GM19035 (cell line): Measurements from ENCODE around the gene ZBTB44.
"Not testable (repeated sequence)": the region's sequence is repeated elsewhere in the genome, so short reads cannot be mapped to it uniquely, and the experiment has no call there.

Source experiments
- ATAC-seq: cut with Tn5 transposase; IDR thresholded peaks from one replicate; pipeline ENCODE4 v1.9.1; 2021; ENCODE audit not compliant: unreplicated experiment

Gene ZBTB44

GRCh38 chr11:130249929-130250328, 64.8 kb downstream of the ZBTB44 start:
- ATAC-seq: not testable (repeated sequence)

- no peak for ATAC-seq
Measured at GRCh38 chr11:130249371-130249770, 65.3 kb downstream of the ZBTB44 start.

DNA sequence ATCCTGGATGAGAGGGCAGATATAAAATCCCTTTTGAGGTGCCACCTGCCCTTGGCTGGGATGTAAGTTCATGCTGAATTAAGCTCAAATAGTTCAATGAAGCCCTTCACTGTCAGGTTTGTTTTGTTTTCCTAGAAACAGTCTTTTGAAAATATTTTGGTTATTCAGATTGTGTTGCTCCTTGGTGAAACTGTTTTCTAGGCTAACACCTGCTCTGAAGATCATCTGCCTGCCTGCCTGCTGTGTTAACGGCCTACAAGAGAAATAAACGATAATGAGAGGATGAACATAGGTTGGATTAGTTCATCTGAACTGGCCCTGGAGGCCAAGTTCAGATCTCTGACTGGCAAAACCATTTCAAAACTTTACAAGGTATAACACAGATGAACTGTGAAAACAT, 67.4 kb downstream of the ZBTB44 start:
- no peak for ATAC-seq

GRCh38 chr11:130246738-130247137, 68.0 kb downstream of the ZBTB44 start:
- ATAC-seq: no peak

GRCh38 chr11:130246270-130246669, 68.4 kb downstream of the ZBTB44 start:
- no peak for ATAC-seq

GRCh38 chr11:130245375-130245774, 69.3 kb downstream of the ZBTB44 start:
- ATAC-seq: not testable (repeated sequence)

- ATAC-seq: no peak
Measured at GRCh38 chr11:130244848-130245247, 69.9 kb downstream of the ZBTB44 start.

DNA sequence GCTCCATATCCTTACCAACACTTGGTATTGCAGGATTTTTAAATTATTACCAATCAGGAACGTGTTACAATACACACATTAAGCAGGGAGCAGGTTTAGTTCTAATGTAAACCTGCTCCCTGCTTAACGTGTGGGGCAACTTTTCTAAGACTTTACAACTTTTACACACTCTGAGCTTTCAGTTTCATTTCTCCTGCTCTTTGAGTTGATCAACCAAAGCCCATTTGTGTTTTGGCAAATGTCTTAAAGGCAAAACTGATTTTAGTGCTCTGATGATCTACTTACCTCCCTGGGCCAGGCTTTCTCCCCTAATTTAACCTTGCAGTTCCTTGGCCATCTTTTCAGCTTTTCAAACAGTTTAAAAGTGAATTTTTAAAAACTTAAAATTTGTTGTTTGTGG, 70.9 kb downstream of the ZBTB44 start:
- ATAC-seq: no peak

- no peak for ATAC-seq
Measured at GRCh38 chr11:130241713-130242112, 73.0 kb downstream of the ZBTB44 start.

GRCh38 chr11:130237282-130238006, 77.3 kb downstream of the ZBTB44 start:
- ATAC-seq: no peak

DNA sequence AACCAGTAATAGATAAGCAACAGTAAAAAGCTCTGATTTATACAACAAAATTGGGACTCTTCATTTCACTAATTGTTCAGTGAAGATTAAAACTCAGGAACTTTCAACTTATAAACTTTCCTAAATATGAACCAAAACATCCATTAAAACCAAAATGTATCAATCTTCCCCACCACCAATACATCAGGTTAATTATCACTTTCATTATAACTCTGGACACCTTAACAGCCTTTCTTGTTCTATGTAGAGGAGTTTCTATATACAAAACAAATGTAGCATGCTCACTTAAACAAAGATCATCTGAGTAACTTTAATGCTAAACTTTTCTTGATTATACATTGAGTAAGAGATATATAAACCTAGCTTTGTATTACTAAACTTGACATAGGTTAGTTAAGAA, 80.4 kb downstream of the ZBTB44 start:
- no peak for ATAC-seq

DNA sequence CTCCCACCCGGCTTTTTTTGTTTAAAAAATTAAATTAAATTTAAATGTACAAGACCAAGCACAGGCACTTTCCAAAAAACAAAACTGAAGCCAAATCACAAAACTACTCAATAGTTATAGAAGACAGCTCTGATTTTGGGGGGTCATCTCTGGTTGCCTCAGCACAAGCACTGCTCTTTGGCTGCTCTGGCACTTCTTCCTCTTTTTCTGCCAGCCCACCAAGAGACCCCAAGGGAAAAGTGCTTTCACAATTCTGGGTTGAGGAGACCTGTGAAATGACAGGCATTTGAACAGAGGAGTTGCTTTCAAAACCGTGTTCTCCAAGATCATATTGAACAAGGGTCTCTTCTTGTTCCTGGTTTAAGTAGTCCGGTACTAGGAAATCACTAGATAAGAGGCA, 80.8 kb downstream of the ZBTB44 start:
- ATAC-seq: not testable (repeated sequence)

DNA sequence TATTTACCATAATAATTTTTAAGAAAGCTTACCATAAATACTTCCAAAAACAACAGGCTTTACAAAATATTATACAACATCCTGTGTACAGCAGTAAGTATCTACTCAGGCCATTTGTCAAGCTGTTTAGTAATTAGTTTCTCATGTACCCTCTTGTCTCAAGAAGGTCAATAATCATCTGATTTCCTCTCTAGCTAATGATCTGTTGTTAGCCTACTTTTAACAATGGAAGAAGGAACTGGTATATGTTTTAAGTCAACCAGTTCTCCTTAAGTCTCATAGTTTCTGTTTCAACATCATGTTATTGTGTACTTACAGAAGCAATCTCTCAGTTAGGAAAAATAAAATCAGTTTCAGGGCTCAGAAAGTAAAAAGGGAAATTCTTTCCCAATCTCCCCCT, 81.2 kb downstream of the ZBTB44 start:
- not testable (repeated sequence) for ATAC-seq

- no peak for ATAC-seq
Measured at GRCh38 chr11:130227373-130227772, 87.3 kb downstream of the ZBTB44 start.

DNA sequence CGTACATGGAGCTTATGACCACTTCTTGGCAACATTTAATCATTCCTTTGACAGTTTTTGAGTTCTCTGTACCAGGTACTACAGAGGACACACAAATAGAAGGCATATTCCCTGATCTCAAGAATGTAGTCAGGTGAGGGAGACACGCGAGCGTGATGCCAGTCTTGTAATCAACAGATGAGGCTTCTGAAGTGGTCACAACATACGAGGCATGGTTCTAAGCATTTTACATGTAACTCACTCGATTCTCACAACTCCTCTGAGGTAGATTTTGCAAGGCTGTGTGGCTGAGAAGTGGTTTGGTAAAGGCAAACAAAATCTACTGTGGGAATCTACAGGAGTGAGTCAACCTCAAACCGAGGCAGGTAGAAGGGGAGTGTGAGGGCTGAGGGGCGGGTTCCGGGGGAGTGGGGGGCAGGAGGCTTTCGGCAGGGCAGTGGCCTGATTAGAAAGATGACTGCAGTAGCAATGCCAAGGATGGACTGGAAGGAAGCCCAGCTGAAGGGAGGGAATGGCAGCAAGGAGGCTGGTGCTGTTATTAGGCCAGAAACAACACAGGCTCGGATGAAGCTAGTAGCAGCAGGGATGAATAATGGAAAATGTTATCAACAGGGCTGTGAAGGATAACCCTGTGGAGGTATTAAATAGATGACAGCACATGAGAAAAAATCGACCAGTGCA, 91.3 kb downstream of the ZBTB44 start:
- no peak for ATAC-seq

DNA sequence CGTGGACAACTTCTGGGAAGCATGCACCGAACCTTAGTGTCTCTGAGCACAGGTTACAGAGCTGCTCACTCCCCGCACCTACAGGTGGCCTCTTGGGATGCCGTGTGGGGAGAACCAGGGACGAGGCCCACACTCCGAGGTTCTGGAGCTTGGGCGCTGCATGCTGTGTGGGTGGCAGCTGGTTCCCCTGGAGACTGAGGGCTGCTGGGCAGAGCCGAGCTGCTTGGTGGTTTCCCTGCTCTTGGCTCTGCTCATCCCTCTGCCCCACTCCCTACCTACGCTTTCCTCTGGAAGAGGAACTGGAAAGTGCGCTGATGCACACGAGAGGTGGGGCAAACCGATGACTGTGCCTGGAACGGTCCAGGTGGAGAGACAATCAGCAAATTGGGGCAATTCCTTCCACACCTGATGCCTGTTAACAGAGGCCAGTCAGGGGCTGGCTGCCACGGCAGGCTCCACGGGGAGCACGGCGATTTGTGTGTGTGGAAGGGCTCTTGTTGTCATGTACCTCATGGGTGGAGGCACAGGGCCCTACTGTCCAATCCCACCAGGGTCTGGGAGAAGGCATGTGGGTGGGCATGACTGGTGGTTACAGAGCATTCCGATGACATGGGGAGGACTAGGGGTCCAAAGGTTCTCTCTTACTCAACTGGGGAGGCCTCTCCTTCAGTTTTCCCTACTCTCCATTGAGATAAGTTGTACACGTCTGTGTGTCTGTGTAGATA, 94.2 kb downstream of the ZBTB44 start:
- no peak for ATAC-seq

- no peak for ATAC-seq
Measured at GRCh38 chr11:130219148-130219547, 95.6 kb downstream of the ZBTB44 start.

DNA sequence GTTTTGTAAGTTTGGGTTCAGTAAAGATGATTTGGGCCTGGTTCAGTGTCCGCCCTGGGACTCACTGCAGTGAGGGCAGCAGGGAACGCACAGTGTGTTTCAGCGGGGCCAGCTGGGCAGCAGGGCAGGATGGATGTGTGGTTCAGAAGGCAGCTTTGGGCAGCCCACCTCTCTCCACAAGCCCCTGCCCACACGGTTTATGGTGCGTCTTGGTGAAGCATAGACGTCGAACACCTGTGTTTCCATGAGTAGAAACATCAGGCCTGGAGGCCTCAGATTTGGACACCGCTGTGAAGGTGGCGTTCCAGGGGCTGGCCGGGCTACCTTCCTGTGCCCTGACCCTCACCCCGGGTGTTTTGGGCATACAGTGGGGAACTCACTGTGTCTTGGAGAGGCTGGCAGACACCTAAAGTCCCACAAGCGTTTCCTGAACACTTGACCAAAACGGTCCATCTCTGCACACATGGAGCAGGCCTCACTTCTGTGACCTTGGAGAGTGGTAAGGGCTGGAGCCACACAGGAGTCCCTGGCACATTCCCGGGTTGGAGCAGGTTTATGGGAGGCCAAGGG, 96.1 kb downstream of the ZBTB44 start:
- ATAC-seq: no peak

DNA sequence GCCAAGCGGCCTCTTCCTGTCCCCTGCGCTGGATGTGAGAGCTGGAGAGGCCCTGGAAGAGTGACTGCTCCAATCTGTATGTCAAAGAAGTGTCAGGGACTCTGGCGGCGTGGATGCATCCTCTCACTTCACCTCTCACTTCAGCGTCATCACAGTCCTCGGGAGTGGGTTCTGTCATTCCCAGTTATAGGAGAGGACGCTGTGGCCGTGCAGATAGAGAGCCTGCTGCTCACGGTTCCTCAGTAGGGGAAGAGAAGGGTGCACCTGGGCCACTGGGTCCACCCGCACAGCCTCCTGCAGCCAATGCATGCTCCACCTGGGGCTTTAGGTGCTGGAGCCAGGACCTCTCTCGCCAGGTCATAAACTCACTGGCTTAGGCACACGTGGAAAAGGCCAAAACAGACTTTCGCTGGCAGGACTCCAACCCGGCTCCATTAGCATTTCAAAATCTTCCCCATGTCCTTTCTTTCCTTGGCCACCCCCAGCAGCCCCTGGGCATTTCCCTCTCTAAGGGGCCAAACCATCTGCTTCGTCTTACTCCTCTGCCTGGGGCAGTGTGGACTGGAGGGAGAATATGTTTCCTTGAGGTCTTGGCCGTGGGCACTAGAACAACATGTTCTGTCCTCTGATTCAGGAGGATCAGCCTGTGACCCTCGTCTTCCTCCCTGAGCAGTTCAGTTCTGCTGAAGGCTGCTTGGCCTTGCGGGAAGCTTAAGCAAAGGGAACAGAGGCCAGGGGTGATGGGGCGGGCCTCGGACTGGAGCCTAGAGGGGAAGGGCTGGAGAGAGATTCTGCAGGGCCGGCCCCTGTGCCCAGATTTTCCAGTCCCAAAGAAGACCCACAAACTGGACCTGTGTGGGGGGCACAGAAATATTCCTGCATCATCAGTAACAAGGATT, 97.3 kb downstream of the ZBTB44 start:
- no peak for ATAC-seq

- no peak for ATAC-seq
Measured at GRCh38 chr11:130216591-130217132, 98.1 kb downstream of the ZBTB44 start.
